Measurements from ENCODE around the gene MT4. TPM values are rescaled to one million over a fixed set of nuclear protein-coding genes. Genes with fewer than 3 reads are reported as not detected.
A peak's percentile ranks its signal among the peaks of the same experiment; 100 is the strongest.

Gene MT4
- total RNA-seq, 1 experiment from 2014 or later, result not detected

DNA sequence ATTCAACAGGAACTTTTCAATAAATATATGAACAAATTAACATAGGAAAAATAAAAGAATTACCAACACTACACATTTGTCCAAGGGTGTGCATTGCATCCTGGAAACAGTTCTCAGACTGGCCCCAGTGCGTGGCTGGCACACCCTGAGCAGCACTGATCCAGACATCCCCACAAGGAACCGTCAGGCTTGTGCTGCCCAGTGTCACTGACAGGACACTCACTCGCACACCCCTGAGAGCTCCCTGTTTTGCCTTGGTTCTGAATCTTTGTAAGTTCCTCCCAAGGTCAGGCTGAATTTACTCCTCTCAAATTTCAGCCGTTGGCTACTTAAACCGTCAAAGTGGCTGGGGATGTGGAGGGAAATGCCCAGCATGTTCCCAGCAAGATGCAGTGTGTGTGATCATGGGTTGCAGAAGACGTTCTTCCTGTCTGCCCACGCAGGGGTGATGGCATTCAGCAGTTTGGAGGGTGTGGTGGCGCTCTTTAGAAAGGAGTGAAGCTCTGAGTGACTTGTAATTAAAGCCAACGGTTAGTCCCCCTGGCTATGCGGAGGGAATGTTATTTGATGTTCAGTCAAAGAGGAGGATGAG is 45.2 kb downstream of the MT4 start:
- CTCF ChIA-PET, result no interaction called here
- Histone ChIP-seq H2AFZ (no peak overlapping the region), H3K4me3 (peak overlapping the region; percentile 90; the same call in 1 of the 2 replicates), H3K27ac (peak overlapping the region; percentile 73), H4K20me1 (ENCODE audit: insufficient read depth) (no peaks in the 10 kb centered on the region), H3K9me3 (ENCODE audit: insufficient read depth, low read depth) (no peaks in the 10 kb centered on the region), H3K27me3 (ENCODE audit: insufficient read depth, low read depth) (no peaks in the 10 kb centered on the region), H3K36me3 (ENCODE audit: low read depth) (no peaks in the 10 kb centered on the region), H3K79me2 (ENCODE audit: low read depth) (no peaks in the 10 kb centered on the region; the same call in 1 of the 2 replicates), H3K4me2 (peak overlapping the region; percentile 90), H3K4me1 (replicated peaks; ENCODE audit: insufficient read depth) (peaks cover 96% of the 10 kb centered on the region), H3F3A (ENCODE audit: insufficient read depth, low read depth) (peaks cover 65% of the 10 kb centered on the region), H3K9me2 (ENCODE audit: insufficient read depth) (no peaks in the 10 kb centered on the region)
- no TSS peak for BruUV-seq (replicated peaks)
- POLR2A ChIA-PET (ENCODE audit: unreplicated experiment), result interaction anchor here (0.6 to 1.5 kb wide), 2 partner anchors 39 to 88 kb away, joined by 4 to 9 read pairs; no protein-coding TSS in a partner anchor
- intact Hi-C loops (cut with micrococcal nuclease; ENCODE audit: unreplicated experiment), result no loop called here
- TF ChIP-seq EZH2 (IDR thresholded peaks at IDR 0.05; ENCODE audit: low read depth) (no peak), CTCF (conservative IDR thresholded peaks at IDR 0.05) (no peak)
- peak; percentile 55 to 72 for DNase-seq

DNA sequence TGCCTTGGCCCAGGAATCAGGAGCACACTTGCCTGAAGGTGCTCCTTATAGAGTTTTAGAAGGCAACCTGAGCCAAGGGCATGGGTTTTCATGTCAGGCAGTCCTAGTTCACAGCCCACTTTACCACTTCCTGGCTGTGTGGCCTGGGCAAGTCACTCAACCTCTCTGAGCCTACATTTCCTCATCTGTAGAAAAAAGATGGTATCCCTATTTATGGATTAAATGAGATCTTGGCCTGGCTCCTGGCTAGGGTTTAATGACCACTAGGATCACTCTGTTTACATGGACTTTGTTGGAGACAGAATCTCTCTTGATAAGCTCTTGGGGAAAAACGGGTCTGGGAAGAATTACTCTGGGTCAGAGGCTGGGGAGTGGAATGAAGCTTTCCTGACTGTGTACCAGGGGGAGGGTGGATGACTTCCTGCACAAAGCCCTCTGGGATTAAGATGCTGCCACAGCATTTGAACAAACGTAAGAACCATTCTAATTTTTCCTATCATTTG is 45.8 kb downstream of the MT4 start:
- POLR2A ChIA-PET (ENCODE audit: unreplicated experiment), result interaction anchor here (0.6 to 1.5 kb wide), 2 partner anchors 39 to 372 kb away, joined by 3 to 9 read pairs; no protein-coding TSS in a partner anchor
- Histone ChIP-seq H3K27me3 (ENCODE audit: insufficient read depth, low read depth) (no peaks in the 10 kb centered on the region), H3K9me3 (ENCODE audit: insufficient read depth, low read depth) (no peaks in the 10 kb centered on the region), H3K27ac (peak overlapping the region; percentile 73), H3K4me1 (replicated peaks; ENCODE audit: insufficient read depth) (peaks cover 96% of the 10 kb centered on the region), H4K20me1 (ENCODE audit: insufficient read depth) (no peaks in the 10 kb centered on the region), H3K79me2 (ENCODE audit: low read depth) (no peaks in the 10 kb centered on the region; the same call in 1 of the 2 replicates), H2AFZ (no peak overlapping the region), H3K36me3 (ENCODE audit: low read depth) (no peaks in the 10 kb centered on the region), H3K9me2 (ENCODE audit: insufficient read depth) (no peaks in the 10 kb centered on the region), H3K4me2 (peak overlapping the region; percentile 90), H3K4me3 (peak overlapping the region; percentile 90; the same call in 1 of the 2 replicates), H3F3A (ENCODE audit: insufficient read depth, low read depth) (peaks cover 65% of the 10 kb centered on the region)
- TF ChIP-seq EZH2 (IDR thresholded peaks at IDR 0.05; ENCODE audit: low read depth), result no peak
- no peak for TF ChIP-seq CTCF (conservative IDR thresholded peaks at IDR 0.05)
- no peak for DNase-seq
- no TSS peak for BruUV-seq (replicated peaks)
- intact Hi-C loops (cut with micrococcal nuclease; ENCODE audit: unreplicated experiment), result no loop called here
- CTCF ChIA-PET, result interaction anchor here (0.5 to 1.3 kb wide), 2 partner anchors 33 to 89 kb away, joined by 3 to 4 read pairs; no protein-coding TSS in a partner anchor

GRCh38 chr16:56611281-56611833 is 46.5 kb downstream of the MT4 start:
- H3K27ac ChIP-seq, result peak overlapping the region; percentile 73
- peaks cover 92% of the 10 kb centered on the region for H3K4me1 ChIP-seq (replicated peaks; ENCODE audit: insufficient read depth)
- ChIA-PET POLR2A (ENCODE audit: unreplicated experiment) (interaction anchor here (0.6 to 1.5 kb wide), 2 partner anchors 38 to 372 kb away, joined by 3 to 9 read pairs; no protein-coding TSS in a partner anchor), CTCF (interaction anchor here (0.5 to 1.3 kb wide), 2 partner anchors 32 to 89 kb away, joined by 3 to 4 read pairs; no protein-coding TSS in a partner anchor)
- H3K27me3 ChIP-seq (ENCODE audit: insufficient read depth, low read depth), result no peaks in the 10 kb centered on the region
- H3K79me2 ChIP-seq (ENCODE audit: low read depth), result no peaks in the 10 kb centered on the region; the same call in 1 of the 2 replicates
- peaks cover 59% of the 10 kb centered on the region for H3F3A ChIP-seq (ENCODE audit: insufficient read depth, low read depth)
- BruUV-seq (replicated peaks), result no TSS peak
- peak overlapping the region; percentile 90 for H3K4me2 ChIP-seq
- H2AFZ ChIP-seq, result no peak overlapping the region
- no peaks in the 10 kb centered on the region for H3K9me3 ChIP-seq (ENCODE audit: insufficient read depth, low read depth)
- no peaks in the 10 kb centered on the region for H3K9me2 ChIP-seq (ENCODE audit: insufficient read depth)
- peak in 1 of 2 experiments; percentile 75 for DNase-seq
- H3K36me3 ChIP-seq (ENCODE audit: low read depth), result no peaks in the 10 kb centered on the region
- no peak overlapping the region for H3K4me3 ChIP-seq
- H4K20me1 ChIP-seq (ENCODE audit: insufficient read depth), result no peaks in the 10 kb centered on the region
- TF ChIP-seq CTCF (conservative IDR thresholded peaks at IDR 0.05), result no peak
- TF ChIP-seq EZH2 (IDR thresholded peaks at IDR 0.05; ENCODE audit: low read depth), result no peak
- intact Hi-C loops (cut with micrococcal nuclease; ENCODE audit: unreplicated experiment), result no loop called here
